Measurements from ENCODE around the gene NMBR.

- TF ChIP-seq CTCF (IDR thresholded peaks at IDR 0.05) = no peak
- no peak for TF ChIP-seq POLR2A (IDR thresholded peaks at IDR 0.05)
These were observed 101.3 kb downstream of the NMBR start for GRCh38 chr6:142045380-142046278.
